Measurements from ENCODE around the gene MICAL1. TPM values are rescaled to one million over a fixed set of nuclear protein-coding genes. Genes with fewer than 3 reads are reported as not detected.
A peak's percentile ranks its signal among the peaks of the same experiment; 100 is the strongest.

MICAL1 gene
- total RNA-seq, 1 experiment from 2014 or later = 92.9 TPM

DNA sequence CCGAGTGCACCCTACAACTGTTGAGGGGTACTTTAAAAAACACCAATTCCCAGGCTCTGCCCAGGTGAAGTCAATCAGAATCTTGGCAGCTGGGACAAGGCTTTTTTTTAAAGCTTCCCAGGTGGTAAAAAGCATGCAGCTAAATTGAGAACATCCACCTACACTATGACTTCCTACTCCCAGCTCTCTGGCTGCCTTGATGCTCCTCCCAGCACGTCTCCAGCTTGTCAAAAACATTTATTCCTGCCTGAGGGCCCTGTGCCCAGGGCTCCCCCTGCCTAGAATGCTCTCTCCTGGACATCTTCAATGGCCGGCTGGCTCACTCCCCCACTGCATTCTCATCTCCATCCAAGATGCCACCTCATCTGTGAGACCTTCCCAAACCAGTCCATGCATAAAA, 17.5 kb upstream of the MICAL1 start:
- Histone ChIP-seq H2BK15ac (ENCODE audit: low read depth, low read length) (no peak overlapping the region), H3K4ac (ENCODE audit: low read depth, low read length) (no peak overlapping the region), H3K14ac (ENCODE audit: insufficient read depth, low read length) (no peak overlapping the region), H3K9me3 (ENCODE audit: control insufficient read depth, low read depth, low read length) (no peaks in the 10 kb centered on the region), H2BK120ac (ENCODE audit: low read depth, low read length, poor library complexity, severe bottlenecking) (no peak overlapping the region), H4K20me1 (ENCODE audit: control insufficient read depth, insufficient read depth, insufficient read length) (no peaks in the 10 kb centered on the region), H4K8ac (replicated peaks; ENCODE audit: insufficient read length, low read depth, low read length) (no peak overlapping the region), H4K5ac (ENCODE audit: insufficient read length, low read depth, low read length) (no peak overlapping the region), H3K23me2 (ENCODE audit: insufficient read length, low read depth, low read length, poor library complexity, severe bottlenecking) (no peaks in the 10 kb centered on the region), H3K27ac (ENCODE audit: insufficient read length, low read depth, low read length) (no peak overlapping the region), H2BK20ac (ENCODE audit: low read depth, low read length, poor library complexity, severe bottlenecking) (no peak overlapping the region), H2AK5ac (ENCODE audit: insufficient read length, low read length) (no peak overlapping the region), H3K27me3 (ENCODE audit: insufficient read depth, low read length) (no peaks in the 10 kb centered on the region), H2BK5ac (ENCODE audit: insufficient read length, low read length) (no peak overlapping the region), H2BK12ac (ENCODE audit: insufficient read length, low read depth, low read length) (no peak overlapping the region), H3K4me2 (ENCODE audit: insufficient read depth, insufficient read length, low read length) (no peak overlapping the region), H3K18ac (ENCODE audit: insufficient read length, low read depth, low read length) (no peak overlapping the region), H3T11ph (ENCODE audit: low read length) (no peak overlapping the region), H3K9ac (ENCODE audit: extremely low read depth, insufficient read length, low read length) (no peak overlapping the region), H3K79me1 (ENCODE audit: insufficient read depth, low read depth, low read length, poor library complexity, severe bottlenecking) (no peaks in the 10 kb centered on the region), H3K23ac (ENCODE audit: insufficient read length, low read depth, low read length) (no peak overlapping the region), H3K56ac (ENCODE audit: insufficient read length, low read depth, low read length) (no peak overlapping the region), H4K91ac (ENCODE audit: insufficient read length, low read depth, low read length) (no peak overlapping the region), H2AFZ (ENCODE audit: low read length) (no peak overlapping the region), H3K4me1 (ENCODE audit: insufficient read depth, low read length) (no peaks in the 10 kb centered on the region), H3K79me2 (ENCODE audit: insufficient read depth, low read length) (peaks cover 5% of the 10 kb centered on the region; the same call in 1 of the 2 replicates)
- Mint-ChIP-seq H3K9me3 (no peaks in the 10 kb centered on the region), H3K27ac (peak overlapping the region in 2 of 3 experiments; percentile 4 to 18; a peak in 2 of 7 replicates), H3K27me3 (ENCODE audit: low read depth) (no peaks in the 10 kb centered on the region), H3K36me3 (ENCODE audit: insufficient read depth in 1 of 3, low read depth in 3 of 3) (peaks cover 46 to 95% (median 94%) of the 10 kb centered on the region in 3 experiments), H3K4me1 (peaks cover 11 to 24% of the 10 kb centered on the region in 2 experiments), H3K4me3 (no peak overlapping the region)
- no CpG with 5 or more reads among the region's 3 CpGs for WGBS (ENCODE audit: extremely low coverage, insufficient read length, low lambda C conversion rate)
- TF ChIP-seq, protein P1, sequence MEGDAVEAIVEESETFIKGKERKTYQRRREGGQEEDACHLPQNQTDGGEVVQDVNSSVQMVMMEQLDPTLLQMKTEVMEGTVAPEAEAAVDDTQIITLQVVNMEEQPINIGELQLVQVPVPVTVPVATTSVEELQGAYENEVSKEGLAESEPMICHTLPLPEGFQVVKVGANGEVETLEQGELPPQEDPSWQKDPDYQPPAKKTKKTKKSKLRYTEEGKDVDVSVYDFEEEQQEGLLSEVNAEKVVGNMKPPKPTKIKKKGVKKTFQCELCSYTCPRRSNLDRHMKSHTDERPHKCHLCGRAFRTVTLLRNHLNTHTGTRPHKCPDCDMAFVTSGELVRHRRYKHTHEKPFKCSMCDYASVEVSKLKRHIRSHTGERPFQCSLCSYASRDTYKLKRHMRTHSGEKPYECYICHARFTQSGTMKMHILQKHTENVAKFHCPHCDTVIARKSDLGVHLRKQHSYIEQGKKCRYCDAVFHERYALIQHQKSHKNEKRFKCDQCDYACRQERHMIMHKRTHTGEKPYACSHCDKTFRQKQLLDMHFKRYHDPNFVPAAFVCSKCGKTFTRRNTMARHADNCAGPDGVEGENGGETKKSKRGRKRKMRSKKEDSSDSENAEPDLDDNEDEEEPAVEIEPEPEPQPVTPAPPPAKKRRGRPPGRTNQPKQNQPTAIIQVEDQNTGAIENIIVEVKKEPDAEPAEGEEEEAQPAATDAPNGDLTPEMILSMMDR (conservative IDR thresholded peaks at IDR 0.05) = no peak
- no peak for DNase-seq

Measured in H9 (cell line).